WERI-Rb-1 (cell line): ENCODE results near the gene SYT14.

Experiments used
- DNase-seq: peaks from one replicate; pipeline ENCODE4 v3.0.0-alpha.2; 2020
- H3K27ac ChIP-seq: fragments of 250-450 bp; sonication (Bioruptor Pico); 2 replicates; pipeline ENCODE4 v1.5.1; 2020; ENCODE audit warnings: mild to moderate bottlenecking, moderate library complexity
- H3K27me3 ChIP-seq: fragments of 250-450 bp; sonication (Bioruptor Pico); 2 replicates; pipeline ENCODE4 v1.5.1; 2021; ENCODE audit warnings: mild to moderate bottlenecking, low read depth, moderate library complexity; ENCODE audit not compliant: insufficient read depth, severe bottlenecking
- H3K36me3 ChIP-seq: fragments of 250-450 bp; sonication (Bioruptor Pico); 2 replicates; pipeline ENCODE4 v1.5.1; 2020; ENCODE audit warnings: mild to moderate bottlenecking, moderate library complexity
- H3K4me3 ChIP-seq: 2 replicates; pipeline ENCODE4 v1.5.1; 2011; ENCODE audit warnings: low read depth, mild to moderate bottlenecking, control low read depth, low read length
- H3K9me3 ChIP-seq: fragments of 250-450 bp; sonication (Bioruptor Pico); 2 replicates; pipeline ENCODE4 v1.5.1; 2021; ENCODE audit warnings: mild to moderate bottlenecking, moderate library complexity; ENCODE audit not compliant: severe bottlenecking
- TF ChIP-seq, protein P1 (sequence below): IDR thresholded peaks from 2 replicates; pipeline ENCODE4 v1.5.1; 2011; ENCODE audit warnings: low read depth, mild to moderate bottlenecking, control low read depth, inconsistent platforms, low read length

The SYT14 gene

DNA sequence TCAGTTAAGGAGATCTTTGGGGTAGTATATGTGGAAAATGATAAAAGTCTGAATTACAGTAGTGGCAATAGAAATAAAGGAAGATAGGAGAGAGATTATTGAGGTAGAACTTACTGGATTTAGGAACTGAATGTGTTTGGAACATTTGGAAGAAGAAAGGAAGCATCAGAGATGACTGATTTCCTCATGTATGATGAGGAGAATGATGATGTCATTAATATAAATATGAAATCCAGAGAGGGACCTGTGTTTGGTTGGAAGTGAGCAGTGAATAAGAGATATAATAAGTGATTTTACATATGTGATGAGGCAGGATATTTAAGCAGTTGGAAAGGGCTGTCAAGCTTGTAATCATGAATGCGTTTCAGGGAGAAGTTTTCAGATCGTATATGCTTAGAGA is 86.3 kb downstream of the SYT14 start:
- no peak for DNase-seq
- no peaks in the 10 kb centered on the region for H3K27me3 ChIP-seq
- TF ChIP-seq, protein P1, sequence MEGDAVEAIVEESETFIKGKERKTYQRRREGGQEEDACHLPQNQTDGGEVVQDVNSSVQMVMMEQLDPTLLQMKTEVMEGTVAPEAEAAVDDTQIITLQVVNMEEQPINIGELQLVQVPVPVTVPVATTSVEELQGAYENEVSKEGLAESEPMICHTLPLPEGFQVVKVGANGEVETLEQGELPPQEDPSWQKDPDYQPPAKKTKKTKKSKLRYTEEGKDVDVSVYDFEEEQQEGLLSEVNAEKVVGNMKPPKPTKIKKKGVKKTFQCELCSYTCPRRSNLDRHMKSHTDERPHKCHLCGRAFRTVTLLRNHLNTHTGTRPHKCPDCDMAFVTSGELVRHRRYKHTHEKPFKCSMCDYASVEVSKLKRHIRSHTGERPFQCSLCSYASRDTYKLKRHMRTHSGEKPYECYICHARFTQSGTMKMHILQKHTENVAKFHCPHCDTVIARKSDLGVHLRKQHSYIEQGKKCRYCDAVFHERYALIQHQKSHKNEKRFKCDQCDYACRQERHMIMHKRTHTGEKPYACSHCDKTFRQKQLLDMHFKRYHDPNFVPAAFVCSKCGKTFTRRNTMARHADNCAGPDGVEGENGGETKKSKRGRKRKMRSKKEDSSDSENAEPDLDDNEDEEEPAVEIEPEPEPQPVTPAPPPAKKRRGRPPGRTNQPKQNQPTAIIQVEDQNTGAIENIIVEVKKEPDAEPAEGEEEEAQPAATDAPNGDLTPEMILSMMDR, result no peak
- H3K4me3 ChIP-seq, result no peak overlapping the region
- H3K9me3 ChIP-seq, result no peaks in the 10 kb centered on the region
- H3K27ac ChIP-seq, result no peak overlapping the region
- peaks cover 6% of the 10 kb centered on the region for H3K36me3 ChIP-seq

DNA sequence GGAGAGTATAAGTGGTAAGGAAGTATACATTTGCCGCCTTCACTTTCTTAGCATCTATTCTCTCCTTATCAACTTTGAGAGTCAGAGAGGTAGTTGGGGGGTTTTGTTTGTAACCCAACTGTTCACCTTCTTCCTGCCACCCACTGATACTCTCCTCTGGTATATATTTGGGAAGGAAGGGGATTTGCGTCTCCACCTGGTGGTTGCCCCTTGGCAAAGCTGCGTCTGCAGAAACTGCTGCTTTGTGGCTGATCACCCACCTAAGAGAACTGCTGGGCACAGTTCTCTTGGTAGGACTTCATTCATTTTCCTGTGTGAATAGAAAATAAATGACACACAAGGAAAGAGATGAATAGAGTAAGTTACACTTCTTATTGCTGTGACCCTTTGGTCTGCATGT is 87.0 kb downstream of the SYT14 start:
- no peaks in the 10 kb centered on the region for H3K27me3 ChIP-seq
- DNase-seq, result no peak
- peaks cover 6% of the 10 kb centered on the region for H3K36me3 ChIP-seq
- H3K9me3 ChIP-seq, result no peaks in the 10 kb centered on the region
- no peak overlapping the region for H3K27ac ChIP-seq
- TF ChIP-seq, protein P1, result peak; percentile 45
- H3K4me3 ChIP-seq, result no peak overlapping the region

DNA sequence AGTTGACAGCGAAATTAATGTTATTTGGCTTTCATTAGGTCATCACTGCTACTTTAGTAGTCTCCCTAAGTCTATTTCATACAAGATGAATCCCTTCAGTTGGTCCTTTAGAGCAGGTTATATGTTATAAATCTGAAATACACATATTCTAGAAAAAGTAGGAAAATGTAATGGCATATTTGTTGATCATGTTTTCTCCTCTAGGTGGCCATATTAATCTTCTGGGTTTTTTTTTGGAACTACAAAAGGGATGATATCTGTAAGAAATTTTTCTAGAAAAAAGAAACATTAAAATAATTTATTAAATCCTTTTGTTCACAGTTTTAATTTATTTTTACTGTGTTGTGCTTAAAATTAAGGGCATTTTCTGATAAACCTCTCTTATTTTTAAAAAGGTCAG is 87.9 kb downstream of the SYT14 start:
- TF ChIP-seq, protein P1, result no peak
- DNase-seq, result no peak
- Histone ChIP-seq H3K9me3 (no peaks in the 10 kb centered on the region), H3K4me3 (no peak overlapping the region), H3K27ac (no peak overlapping the region), H3K36me3 (peaks cover 6% of the 10 kb centered on the region), H3K27me3 (no peaks in the 10 kb centered on the region)

- H3K4me3 ChIP-seq, result no peak overlapping the region
- TF ChIP-seq, protein P1, result no peak
Measured at GRCh38 chr1:210027994-210028393, 90.0 kb downstream of the SYT14 start.

DNA sequence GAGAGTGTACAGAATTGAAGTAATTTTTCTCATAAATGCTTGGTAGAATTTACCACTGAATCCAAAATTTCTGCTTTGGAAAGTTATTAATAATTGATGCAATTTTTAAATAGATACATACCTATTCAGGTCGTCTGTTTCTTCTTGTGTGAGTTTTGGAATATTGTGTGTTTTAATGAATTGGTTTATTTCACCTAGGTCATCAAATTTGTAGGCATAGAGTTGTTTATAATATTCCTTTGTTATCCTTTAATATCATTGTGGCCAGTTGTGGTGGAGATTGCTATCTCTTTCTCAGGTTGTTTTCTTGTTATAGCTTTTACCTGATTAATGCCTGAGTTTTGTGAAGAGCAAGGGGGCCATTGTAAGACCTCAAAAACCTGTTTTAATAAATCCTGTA is 93.5 kb downstream of the SYT14 start:
- TF ChIP-seq, protein P1, result no peak
- Histone ChIP-seq H3K36me3 (no peaks in the 10 kb centered on the region), H3K27me3 (no peaks in the 10 kb centered on the region)

More at GRCh38 chr1:210027994-210028393, 90.0 kb downstream of the SYT14 start:
- Histone ChIP-seq H3K36me3 (no peaks in the 10 kb centered on the region), H3K9me3 (no peaks in the 10 kb centered on the region), H3K27me3 (no peaks in the 10 kb centered on the region), H3K27ac (no peak overlapping the region)
- DNase-seq, result no peak

GRCh38 chr1:210043058-210043457 is 105.0 kb downstream of the SYT14 start:
- DNase-seq, result no peak
- no peaks in the 10 kb centered on the region for H3K27me3 ChIP-seq
- no peaks in the 10 kb centered on the region for H3K9me3 ChIP-seq
- TF ChIP-seq, protein P1, result no peak
- no peak overlapping the region for H3K27ac ChIP-seq
- H3K4me3 ChIP-seq, result no peak overlapping the region
- peaks cover 3% of the 10 kb centered on the region; the same call in 1 of the 2 replicates for H3K36me3 ChIP-seq

More for the DNA sequence above, 93.5 kb downstream of the SYT14 start:
- no peaks in the 10 kb centered on the region for H3K9me3 ChIP-seq
- no peak overlapping the region for H3K27ac ChIP-seq
- no peak overlapping the region for H3K4me3 ChIP-seq
- DNase-seq, result no peak
